Lung (tissue), 12 donors: ENCODE measurements around the gene DISP2. TPM values are rescaled to one million over a fixed set of nuclear protein-coding genes. Genes with fewer than 3 reads are reported as not detected.
A peak's percentile ranks its signal among the peaks of the same experiment; 100 is the strongest.

Experiments used
- ATAC-seq: fragments of 200-7000 bp; cut with Tn5 transposase; one replicate; pipeline ENCODE4 v1.9.1; 2020; ENCODE audit warnings: moderate number of reproducible peaks; ENCODE audit not compliant: insufficient read depth, low FRiP score
- DNase-seq, 3 donors: peaks; one replicate each; pipeline ENCODE4 v3.0.0-alpha.2; 2013 to 2017
- H3K27ac ChIP-seq, 2 donors: one replicate each; pipeline ENCODE4 v1.5.1; 2013; ENCODE audit warnings: mild to moderate bottlenecking in 2 of 2, moderate library complexity in 2 of 2, control low read depth in 1 of 2, inconsistent platforms in 1 of 2, low read depth in 1 of 2, low read length in 1 of 2
- H3K27me3 ChIP-seq, 3 donors: one replicate each; pipeline ENCODE4 v1.5.1; 2013; ENCODE audit warnings: low read length in 2 of 3; ENCODE audit not compliant: control insufficient read depth in 3 of 3, insufficient read depth in 3 of 3
- H3K36me3 ChIP-seq, 4 donors: one replicate each; pipeline ENCODE4 v1.5.1; 2013; ENCODE audit warnings: low read length in 4 of 4, mild to moderate bottlenecking in 1 of 4, moderate library complexity in 1 of 4; ENCODE audit not compliant: control insufficient read depth in 4 of 4, insufficient read depth in 4 of 4
- H3K4me1 ChIP-seq, 5 donors: one replicate each; pipeline ENCODE4 v1.5.1; 2013; ENCODE audit warnings: low read length in 5 of 5, mild to moderate bottlenecking in 2 of 5, moderate library complexity in 1 of 5; ENCODE audit not compliant: control insufficient read depth in 5 of 5, insufficient read depth in 5 of 5
- H3K4me3 ChIP-seq: one replicate; pipeline ENCODE4 v1.5.1; 2013; ENCODE audit warnings: mild to moderate bottlenecking, control low read depth, moderate library complexity
- H3K9ac ChIP-seq, 2 donors: one replicate each; pipeline ENCODE4 v1.5.1; 2013; ENCODE audit warnings: low read length in 2 of 2, control low read depth in 1 of 2; ENCODE audit not compliant: insufficient read depth in 1 of 2
- H3K9me3 ChIP-seq, 4 donors: one replicate each; pipeline ENCODE4 v1.5.1; 2013; ENCODE audit warnings: low read length in 3 of 4, mild to moderate bottlenecking in 1 of 4, moderate library complexity in 1 of 4; ENCODE audit not compliant: control insufficient read depth in 4 of 4, insufficient read depth in 3 of 4
- CTCF ChIP-seq: IDR thresholded peaks from 2 replicates; pipeline ENCODE4 v1.5.1; 2012; ENCODE audit warnings: mild to moderate bottlenecking; ENCODE audit errors: control extremely low read depth, extremely low read depth
- WGBS, 2 donors: extraction: QIAGEN DNeasy Blood & Tissue Kit; methylation state at CpG; one replicate each; pipeline ENCODE4 v1.1.7; 2013; 5-methylcytosine and 5-hydroxymethylcytosine counted together
- polyA plus RNA-seq, 2 donors: library from polyadenylated mRNA; stranded (reverse); fragments of 200-250 nt; gene quantifications; one replicate each; pipeline ENCODE4 v1.2.1, GENCODE V29; 2013
- total RNA-seq, 2 donors: library from RNA; depleted of rRNA in 1 of 2; stranded (reverse); fragments of >200 nt in 1 of 2; gene quantifications; one replicate each; pipeline ENCODE4 v1.2.1, GENCODE V29; 2014 to 2021
- donor health status: control.
- donor health status: control.
- donor health status: Bipolar disorder and iron deficiency.
- donor health status: healthy.
- donor health status: DM: yes; HTN: yes; CAD: no.

DISP2 gene
- total and polyA plus RNA-seq, 4 donors, result 0.06 to 2.5 (median 0.76) TPM

- no peak for DNase-seq
- ATAC-seq, result no peak
Observed at GRCh38 chr15:40397688-40398412, 39.8 kb downstream of the DISP2 start.

GRCh38 chr15:40398413-40398873 is 40.4 kb downstream of the DISP2 start:
- WGBS, 2 donors, result 27 to 43% methylated on average over 4 of the region's 4 CpGs
- H3K9me3 ChIP-seq, result no peaks in the 10 kb centered on the region
- DNase-seq (peak in 1 of 3 donors; percentile 12), ATAC-seq (no peak)
- H3K36me3 ChIP-seq, result peaks cover 0 to 5% (median 4%) of the 10 kb centered on the region in 4 donors
- no peak for TF ChIP-seq CTCF
- no peak overlapping the region for H3K27ac ChIP-seq
- H3K9ac ChIP-seq, result no peak overlapping the region
- no peaks in the 10 kb centered on the region for H3K27me3 ChIP-seq
- peaks cover 0 to 3% (median 0%) of the 10 kb centered on the region in 5 donors for H3K4me1 ChIP-seq
- no peak overlapping the region for H3K4me3 ChIP-seq

More at GRCh38 chr15:40397688-40398412, 39.8 kb downstream of the DISP2 start:
- Histone ChIP-seq H3K4me3 (no peak overlapping the region), H3K4me1 (peaks cover 0 to 3% (median 0%) of the 10 kb centered on the region in 5 donors), H3K36me3 (peaks cover 0 to 8% (median 5%) of the 10 kb centered on the region in 4 donors), H3K9me3 (no peaks in the 10 kb centered on the region), H3K27me3 (no peaks in the 10 kb centered on the region), H3K9ac (no peak overlapping the region), H3K27ac (no peak overlapping the region)
- 79 to 86% methylated on average over 8 of the region's 8 CpGs for WGBS, 2 donors
- TF ChIP-seq CTCF, result no peak

- no peak overlapping the region for H3K9ac ChIP-seq
- no peak overlapping the region for H3K4me3 ChIP-seq
- H3K9me3 ChIP-seq, result no peaks in the 10 kb centered on the region
- no peak for TF ChIP-seq CTCF
- H3K4me1 ChIP-seq, result peaks cover 0 to 3% (median 0%) of the 10 kb centered on the region in 5 donors
- no peaks in the 10 kb centered on the region for H3K27me3 ChIP-seq
- no peak for DNase-seq
- no peak overlapping the region for H3K27ac ChIP-seq
- ATAC-seq, result no peak
- 80 to 82% methylated on average over 7 of the region's 7 CpGs for WGBS, 2 donors
- H3K36me3 ChIP-seq, result no peaks in the 10 kb centered on the region
Observed at GRCh38 chr15:40399370-40399769, 41.4 kb downstream of the DISP2 start.
